ENCODE measurements around the gene PKD2L2.
"Not testable (repeated sequence)": the region's sequence is repeated elsewhere in the genome, so short reads cannot be mapped to it uniquely, and the experiment has no call there.

PKD2L2 gene

GRCh38 chr5:137939331-137939730 lies 50.1 kb downstream of the PKD2L2 start:
- H3K36me3 ChIP-seq (ENCODE audit: insufficient read depth, low read length): peaks cover 72% of the 10 kb centered on the region
- H3K27me3 ChIP-seq (ENCODE audit: insufficient read depth, low read length): no peaks in the 10 kb centered on the region
- H3K4me3 ChIP-seq (ENCODE audit: low read length): no peak overlapping the region
- no peaks in the 10 kb centered on the region for H3K4me1 ChIP-seq (ENCODE audit: insufficient read depth, low read length)
- H2AFZ ChIP-seq (ENCODE audit: low read depth, low read length): no peak overlapping the region
- no peaks in the 10 kb centered on the region for H3K9me3 ChIP-seq (ENCODE audit: low read length)

GRCh38 chr5:137944280-137944679 lies 55.0 kb downstream of the PKD2L2 start:
- H3K27me3 ChIP-seq (ENCODE audit: insufficient read depth, low read length); H3K4me3 ChIP-seq (ENCODE audit: low read length); H2AFZ ChIP-seq (ENCODE audit: low read depth, low read length); H3K4me1 ChIP-seq (ENCODE audit: insufficient read depth, low read length); H3K9me3 ChIP-seq (ENCODE audit: low read length): not testable (repeated sequence)
- H3K36me3 ChIP-seq (ENCODE audit: insufficient read depth, low read length): peaks cover 90% of the 10 kb centered on the region

DNA sequence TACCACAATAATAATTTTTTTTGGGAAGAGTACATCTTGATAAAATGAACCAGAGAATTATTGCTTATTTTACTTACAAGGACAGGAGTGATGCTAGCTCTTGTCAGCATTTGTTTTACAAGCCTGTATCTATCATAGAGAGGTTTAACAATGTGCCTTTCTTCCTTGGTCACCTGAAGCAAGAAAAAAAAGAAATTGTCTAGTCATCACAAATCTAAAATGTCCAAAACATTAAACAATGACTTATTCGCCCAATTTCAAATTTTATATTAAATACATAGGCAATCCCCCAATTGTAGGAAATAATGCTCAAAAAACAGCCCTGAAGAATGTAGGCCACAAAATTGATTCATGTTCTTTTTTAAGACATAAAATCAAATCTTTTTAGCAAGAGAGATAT lies 56.6 kb downstream of the PKD2L2 start:
- peaks cover 88% of the 10 kb centered on the region for H3K36me3 ChIP-seq (ENCODE audit: insufficient read depth, low read length)
- H3K4me1 ChIP-seq (ENCODE audit: insufficient read depth, low read length): no peaks in the 10 kb centered on the region
- no peak overlapping the region for H2AFZ ChIP-seq (ENCODE audit: low read depth, low read length)
- no peaks in the 10 kb centered on the region for H3K27me3 ChIP-seq (ENCODE audit: insufficient read depth, low read length)
- H3K9me3 ChIP-seq (ENCODE audit: low read length): no peaks in the 10 kb centered on the region
- H3K4me3 ChIP-seq (ENCODE audit: low read length): no peak overlapping the region

- no peaks in the 10 kb centered on the region for H3K9me3 ChIP-seq (ENCODE audit: low read length)
- H2AFZ ChIP-seq (ENCODE audit: low read depth, low read length): no peak overlapping the region
- H3K36me3 ChIP-seq (ENCODE audit: insufficient read depth, low read length): peaks cover 57% of the 10 kb centered on the region
- no peak overlapping the region for H3K4me3 ChIP-seq (ENCODE audit: low read length)
- no peaks in the 10 kb centered on the region for H3K4me1 ChIP-seq (ENCODE audit: insufficient read depth, low read length)
- no peaks in the 10 kb centered on the region for H3K27me3 ChIP-seq (ENCODE audit: insufficient read depth, low read length)
Observed at GRCh38 chr5:137954131-137954879, 65.0 kb downstream of the PKD2L2 start.

DNA sequence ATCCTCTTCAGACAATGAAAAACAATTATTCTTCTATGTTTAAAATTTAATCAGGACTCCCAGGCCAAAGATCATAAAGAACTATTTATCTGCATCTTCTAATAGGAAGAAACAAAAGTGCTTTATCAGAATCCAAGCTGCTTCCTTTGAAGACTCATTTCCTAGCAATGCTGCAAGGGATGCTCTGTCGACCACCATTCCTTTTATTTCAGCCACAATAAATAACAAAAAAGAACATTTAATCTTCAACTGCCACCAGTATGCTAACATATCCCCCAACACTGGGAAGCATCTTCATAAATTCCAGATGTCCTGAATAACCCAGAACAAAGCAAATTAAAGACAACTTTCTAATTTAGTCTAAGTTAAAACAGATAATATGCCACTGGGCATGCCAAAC lies 68.7 kb downstream of the PKD2L2 start:
- peaks cover 49% of the 10 kb centered on the region for H3K36me3 ChIP-seq (ENCODE audit: insufficient read depth, low read length)
- no peaks in the 10 kb centered on the region for H3K9me3 ChIP-seq (ENCODE audit: low read length)
- H3K4me1 ChIP-seq (ENCODE audit: insufficient read depth, low read length): no peaks in the 10 kb centered on the region
- no peaks in the 10 kb centered on the region for H3K27me3 ChIP-seq (ENCODE audit: insufficient read depth, low read length)
- no peak overlapping the region for H2AFZ ChIP-seq (ENCODE audit: low read depth, low read length)
- no peak overlapping the region for H3K4me3 ChIP-seq (ENCODE audit: low read length)

- no peaks in the 10 kb centered on the region for H3K27me3 ChIP-seq (ENCODE audit: insufficient read depth, low read length)
- H3K4me1 ChIP-seq (ENCODE audit: insufficient read depth, low read length): no peaks in the 10 kb centered on the region
- no peak overlapping the region for H3K4me3 ChIP-seq (ENCODE audit: low read length)
- H2AFZ ChIP-seq (ENCODE audit: low read depth, low read length): no peak overlapping the region
- peaks cover 40% of the 10 kb centered on the region for H3K36me3 ChIP-seq (ENCODE audit: insufficient read depth, low read length)
- no peaks in the 10 kb centered on the region for H3K9me3 ChIP-seq (ENCODE audit: low read length)
Observed at GRCh38 chr5:137959488-137959887, 70.2 kb downstream of the PKD2L2 start.

GRCh38 chr5:137960141-137960540 lies 70.9 kb downstream of the PKD2L2 start:
- Histone ChIP-seq H3K36me3 (ENCODE audit: insufficient read depth, low read length) (peaks cover 41% of the 10 kb centered on the region), H3K4me1 (ENCODE audit: insufficient read depth, low read length) (no peaks in the 10 kb centered on the region), H3K4me3 (ENCODE audit: low read length) (no peak overlapping the region), H3K9me3 (ENCODE audit: low read length) (no peaks in the 10 kb centered on the region), H3K27me3 (ENCODE audit: insufficient read depth, low read length) (no peaks in the 10 kb centered on the region), H2AFZ (ENCODE audit: low read depth, low read length) (no peak overlapping the region)

GRCh38 chr5:137960819-137961218 lies 71.6 kb downstream of the PKD2L2 start:
- Histone ChIP-seq H3K4me3 (ENCODE audit: low read length) (no peak overlapping the region), H3K4me1 (ENCODE audit: insufficient read depth, low read length) (no peaks in the 10 kb centered on the region), H3K9me3 (ENCODE audit: low read length) (no peaks in the 10 kb centered on the region), H2AFZ (ENCODE audit: low read depth, low read length) (no peak overlapping the region), H3K36me3 (ENCODE audit: insufficient read depth, low read length) (peaks cover 46% of the 10 kb centered on the region), H3K27me3 (ENCODE audit: insufficient read depth, low read length) (no peaks in the 10 kb centered on the region)

GRCh38 chr5:137970384-137970783 lies 81.1 kb downstream of the PKD2L2 start:
- peaks cover 12% of the 10 kb centered on the region for H3K36me3 ChIP-seq (ENCODE audit: insufficient read depth, low read length)
- not testable (repeated sequence) for H3K9me3 ChIP-seq (ENCODE audit: low read length); H3K4me3 ChIP-seq (ENCODE audit: low read length); H3K27me3 ChIP-seq (ENCODE audit: insufficient read depth, low read length); H3K4me1 ChIP-seq (ENCODE audit: insufficient read depth, low read length); H2AFZ ChIP-seq (ENCODE audit: low read depth, low read length)

DNA sequence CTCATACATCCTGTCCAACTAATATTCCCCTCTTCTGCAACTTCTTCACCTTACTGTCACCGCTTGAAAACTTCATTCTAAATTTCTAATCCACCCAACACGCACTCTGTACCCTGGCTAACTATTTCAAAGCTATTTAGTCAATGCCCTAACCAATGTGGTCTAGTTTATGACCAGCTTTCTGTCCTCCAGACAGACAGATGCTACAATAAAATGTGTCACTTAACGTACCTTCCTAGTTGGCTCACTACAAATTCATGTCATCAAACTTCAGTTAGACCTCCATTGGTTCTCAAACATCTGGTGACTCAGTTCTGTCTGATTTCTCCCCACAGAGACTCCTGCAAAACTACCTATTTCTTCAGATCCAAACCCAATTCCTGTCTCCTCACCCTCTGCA lies 86.0 kb downstream of the PKD2L2 start:
- Histone ChIP-seq H3K9me3 (ENCODE audit: low read length) (no peaks in the 10 kb centered on the region), H3K4me3 (ENCODE audit: low read length) (no peak overlapping the region)

GRCh38 chr5:137989419-137989818 lies 100.2 kb downstream of the PKD2L2 start:
- Histone ChIP-seq H3K4me3 (ENCODE audit: low read length) (no peak overlapping the region), H3K4me1 (ENCODE audit: insufficient read depth, low read length) (peaks cover under 1% of the 10 kb centered on the region), H2AFZ (ENCODE audit: low read depth, low read length) (no peak overlapping the region), H3K36me3 (ENCODE audit: insufficient read depth, low read length) (peaks cover 18% of the 10 kb centered on the region), H3K27me3 (ENCODE audit: insufficient read depth, low read length) (no peaks in the 10 kb centered on the region), H3K9me3 (ENCODE audit: low read length) (no peaks in the 10 kb centered on the region)

More for the DNA sequence above, 86.0 kb downstream of the PKD2L2 start:
- H3K36me3 ChIP-seq (ENCODE audit: insufficient read depth, low read length): peaks cover 15% of the 10 kb centered on the region
- H3K27me3 ChIP-seq (ENCODE audit: insufficient read depth, low read length): no peaks in the 10 kb centered on the region
- no peak overlapping the region for H2AFZ ChIP-seq (ENCODE audit: low read depth, low read length)
- H3K4me1 ChIP-seq (ENCODE audit: insufficient read depth, low read length): no peaks in the 10 kb centered on the region

Data from neuron (in vitro differentiated cells).